ENCODE data around the gene ARX. TPM values are rescaled to one million over a fixed set of nuclear protein-coding genes. Genes with fewer than 3 reads are reported as not detected.

Gene ARX
- total RNA-seq, 1 experiment from 2014 or later, result not detected

DNA sequence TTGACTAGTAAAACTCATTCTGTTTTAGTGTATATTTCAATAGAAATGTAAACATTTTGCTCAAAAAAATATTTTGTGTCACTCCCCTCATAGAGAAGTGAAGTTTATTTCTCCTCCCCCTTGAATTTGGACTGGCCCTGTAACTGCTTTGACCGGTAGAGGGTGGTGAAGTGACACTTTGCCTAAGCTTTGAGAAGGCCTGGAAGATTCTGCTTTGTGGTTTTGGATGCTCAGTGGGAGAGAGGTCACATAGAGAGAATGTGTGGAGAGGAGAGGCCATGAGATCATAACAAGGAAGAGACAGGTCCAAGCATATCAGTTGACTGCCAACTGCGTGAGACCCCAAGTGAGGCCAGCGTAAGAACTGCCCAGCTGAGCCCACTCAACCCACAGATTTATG is 19.1 kb upstream of the ARX start:
- BruUV-seq (replicated peaks), result no TSS peak

DNA sequence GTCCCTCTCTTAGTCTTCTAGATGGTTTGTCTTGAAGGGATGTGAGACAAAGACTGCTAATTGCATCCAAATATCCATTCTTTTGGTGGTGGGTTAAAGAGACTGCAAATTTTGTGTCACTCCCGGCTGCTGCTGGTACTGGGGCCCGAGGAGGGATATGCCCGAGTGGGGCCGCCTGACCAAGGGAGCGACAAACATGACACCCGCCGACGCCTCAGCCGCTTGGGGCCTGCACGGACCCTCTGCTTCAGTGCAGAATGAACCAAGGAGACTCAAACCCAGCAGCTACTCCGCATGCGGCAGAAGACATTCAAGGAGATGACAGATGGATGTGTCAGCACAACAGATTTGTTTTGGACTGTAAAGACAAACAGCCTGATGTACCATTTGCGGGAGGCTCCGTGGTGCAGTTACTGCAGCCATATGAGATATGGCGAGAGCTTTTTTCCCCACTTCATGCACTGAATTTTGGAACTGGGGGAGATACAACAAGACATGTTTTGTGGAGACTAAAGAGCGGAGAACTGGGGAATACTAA is 13.6 kb upstream of the ARX start:
- H3K4me2 ChIP-seq (ENCODE audit: low read length), result peak overlapping the region; percentile 69
- H3K79me2 ChIP-seq (ENCODE audit: low read length), result no peaks in the 10 kb centered on the region
- peak overlapping the region; percentile 45; the same call in 1 of the 2 replicates for H3K4me3 ChIP-seq (ENCODE audit: low read length)
- intact Hi-C loops (cut with micrococcal nuclease), result no loop called here
- H4K20me1 ChIP-seq (ENCODE audit: low read length), result no peaks in the 10 kb centered on the region
- H2AFZ ChIP-seq (ENCODE audit: low read length), result peak overlapping the region; percentile 51; the same call in 1 of the 2 replicates
- POLR2A ChIA-PET (ENCODE audit: unreplicated experiment), result interaction anchor here (0.6 kb wide), 1 partner anchor 1287 kb away, joined by 5 read pairs; no protein-coding TSS in a partner anchor
- H3K9me2 ChIP-seq (replicated peaks; ENCODE audit: low read length), result no peaks in the 10 kb centered on the region
- no peaks in the 10 kb centered on the region for H3F3A ChIP-seq (ENCODE audit: low read length, unreplicated experiment)
- no peaks in the 10 kb centered on the region for H3K27me3 ChIP-seq (ENCODE audit: low read length)
- H3K9ac ChIP-seq (ENCODE audit: low read length), result peak overlapping the region; percentile 3; the same call in 1 of the 2 replicates
- CTCF ChIA-PET, result no interaction called here
- no peak for TF ChIP-seq EZH2 (IDR thresholded peaks at IDR 0.05; ENCODE audit: low read length, unreplicated experiment)
- no peak for TF ChIP-seq EZH2phosphoT487 (IDR thresholded peaks at IDR 0.05; ENCODE audit: borderline replicate concordance, low read length)
- TF ChIP-seq, protein P1, sequence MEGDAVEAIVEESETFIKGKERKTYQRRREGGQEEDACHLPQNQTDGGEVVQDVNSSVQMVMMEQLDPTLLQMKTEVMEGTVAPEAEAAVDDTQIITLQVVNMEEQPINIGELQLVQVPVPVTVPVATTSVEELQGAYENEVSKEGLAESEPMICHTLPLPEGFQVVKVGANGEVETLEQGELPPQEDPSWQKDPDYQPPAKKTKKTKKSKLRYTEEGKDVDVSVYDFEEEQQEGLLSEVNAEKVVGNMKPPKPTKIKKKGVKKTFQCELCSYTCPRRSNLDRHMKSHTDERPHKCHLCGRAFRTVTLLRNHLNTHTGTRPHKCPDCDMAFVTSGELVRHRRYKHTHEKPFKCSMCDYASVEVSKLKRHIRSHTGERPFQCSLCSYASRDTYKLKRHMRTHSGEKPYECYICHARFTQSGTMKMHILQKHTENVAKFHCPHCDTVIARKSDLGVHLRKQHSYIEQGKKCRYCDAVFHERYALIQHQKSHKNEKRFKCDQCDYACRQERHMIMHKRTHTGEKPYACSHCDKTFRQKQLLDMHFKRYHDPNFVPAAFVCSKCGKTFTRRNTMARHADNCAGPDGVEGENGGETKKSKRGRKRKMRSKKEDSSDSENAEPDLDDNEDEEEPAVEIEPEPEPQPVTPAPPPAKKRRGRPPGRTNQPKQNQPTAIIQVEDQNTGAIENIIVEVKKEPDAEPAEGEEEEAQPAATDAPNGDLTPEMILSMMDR (conservative IDR thresholded peaks at IDR 0.05; ENCODE audit: low read depth, low read length), result no peak
- H3K4me1 ChIP-seq (ENCODE audit: insufficient read depth, low read length), result peaks cover 14% of the 10 kb centered on the region
- H3K9me3 ChIP-seq (ENCODE audit: low read length), result no peaks in the 10 kb centered on the region
- H3K36me3 ChIP-seq (ENCODE audit: low read depth, low read length), result no peaks in the 10 kb centered on the region
- H3K27ac ChIP-seq (ENCODE audit: low read length), result peak overlapping the region; percentile 74
- BruUV-seq (replicated peaks), result no TSS peak
- peak; percentile 52 for DNase-seq
- ATAC-seq, result peak; percentile 44

More for the DNA sequence above, 19.1 kb upstream of the ARX start:
- no peaks in the 10 kb centered on the region for H3K36me3 ChIP-seq (ENCODE audit: low read depth, low read length)
- H3K9me2 ChIP-seq (replicated peaks; ENCODE audit: low read length), result no peaks in the 10 kb centered on the region
- intact Hi-C loops (cut with micrococcal nuclease), result no loop called here
- H3K4me2 ChIP-seq (ENCODE audit: low read length), result no peak overlapping the region
- no peak for TF ChIP-seq EZH2phosphoT487 (IDR thresholded peaks at IDR 0.05; ENCODE audit: borderline replicate concordance, low read length)
- TF ChIP-seq, protein P1 (conservative IDR thresholded peaks at IDR 0.05; ENCODE audit: low read depth, low read length), result peak; percentile 37
- no peaks in the 10 kb centered on the region for H3F3A ChIP-seq (ENCODE audit: low read length, unreplicated experiment)
- H4K20me1 ChIP-seq (ENCODE audit: low read length), result no peaks in the 10 kb centered on the region
- ChIA-PET CTCF (no interaction called here), POLR2A (ENCODE audit: unreplicated experiment) (no interaction called here)
- no peaks in the 10 kb centered on the region for H3K27me3 ChIP-seq (ENCODE audit: low read length)
- no peak overlapping the region for H3K27ac ChIP-seq (ENCODE audit: low read length)
- H3K9ac ChIP-seq (ENCODE audit: low read length), result no peak overlapping the region
- no peak overlapping the region for H2AFZ ChIP-seq (ENCODE audit: low read length)
- H3K9me3 ChIP-seq (ENCODE audit: low read length), result no peaks in the 10 kb centered on the region
- H3K79me2 ChIP-seq (ENCODE audit: low read length), result no peaks in the 10 kb centered on the region
- DNase-seq, result peak; percentile 36
- no peak overlapping the region for H3K4me3 ChIP-seq (ENCODE audit: low read length)
- ATAC-seq, result no peak
- no peaks in the 10 kb centered on the region; the same call in 1 of the 2 replicates for H3K4me1 ChIP-seq (ENCODE audit: insufficient read depth, low read length)

DNA sequence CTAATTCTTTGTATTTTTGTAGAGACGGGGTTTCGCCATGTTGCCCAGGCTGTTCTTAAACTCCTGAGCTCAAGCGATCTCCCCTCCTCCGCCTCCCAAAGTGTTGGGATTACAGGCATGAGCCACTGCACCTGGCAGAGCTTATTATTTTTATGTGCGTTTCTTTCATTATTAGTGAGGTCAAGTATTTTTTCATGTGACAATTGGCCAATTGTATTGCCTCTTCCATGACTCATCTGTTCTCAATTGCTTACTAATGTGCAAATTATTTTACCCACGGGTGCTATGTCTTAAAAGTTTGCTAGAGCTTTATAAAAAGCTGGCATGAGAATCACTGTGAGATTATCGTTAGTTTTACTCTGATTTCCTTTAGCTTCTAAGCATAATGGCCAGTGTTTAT is 13.0 kb upstream of the ARX start:
- Histone ChIP-seq H3K27ac (ENCODE audit: low read length) (peak overlapping the region; percentile 74), H2AFZ (ENCODE audit: low read length) (peak overlapping the region; percentile 51), H4K20me1 (ENCODE audit: low read length) (no peaks in the 10 kb centered on the region), H3K9ac (ENCODE audit: low read length) (peak overlapping the region; percentile 3; the same call in 1 of the 2 replicates), H3K9me3 (ENCODE audit: low read length) (no peaks in the 10 kb centered on the region), H3K36me3 (ENCODE audit: low read depth, low read length) (no peaks in the 10 kb centered on the region), H3K4me1 (ENCODE audit: insufficient read depth, low read length) (peaks cover 14% of the 10 kb centered on the region), H3K9me2 (replicated peaks; ENCODE audit: low read length) (no peaks in the 10 kb centered on the region), H3F3A (ENCODE audit: low read length, unreplicated experiment) (no peaks in the 10 kb centered on the region), H3K27me3 (ENCODE audit: low read length) (no peaks in the 10 kb centered on the region), H3K4me2 (ENCODE audit: low read length) (peak overlapping the region; percentile 69), H3K79me2 (ENCODE audit: low read length) (no peaks in the 10 kb centered on the region), H3K4me3 (ENCODE audit: low read length) (peak overlapping the region; percentile 45; the same call in 1 of the 2 replicates)
- BruUV-seq (replicated peaks), result no TSS peak
- DNase-seq, result peak; percentile 86
- POLR2A ChIA-PET (ENCODE audit: unreplicated experiment), result interaction anchor here (0.6 kb wide), 3 partner anchors 11 to 1286 kb away, joined by 3 to 5 read pairs (median 3); no protein-coding TSS in a partner anchor
- ATAC-seq, result peak; percentile 83
- CTCF ChIA-PET, result no interaction called here
- intact Hi-C loops (cut with micrococcal nuclease), result no loop called here
- TF ChIP-seq EZH2 (IDR thresholded peaks at IDR 0.05; ENCODE audit: low read length, unreplicated experiment) (no peak), EZH2phosphoT487 (IDR thresholded peaks at IDR 0.05; ENCODE audit: borderline replicate concordance, low read length) (no peak)
- TF ChIP-seq, protein P1 (conservative IDR thresholded peaks at IDR 0.05; ENCODE audit: low read depth, low read length), result no peak

Measured in PC-3 (cell line).